ENCODE results near the gene GLI2.

- TF ChIP-seq, protein P1, sequence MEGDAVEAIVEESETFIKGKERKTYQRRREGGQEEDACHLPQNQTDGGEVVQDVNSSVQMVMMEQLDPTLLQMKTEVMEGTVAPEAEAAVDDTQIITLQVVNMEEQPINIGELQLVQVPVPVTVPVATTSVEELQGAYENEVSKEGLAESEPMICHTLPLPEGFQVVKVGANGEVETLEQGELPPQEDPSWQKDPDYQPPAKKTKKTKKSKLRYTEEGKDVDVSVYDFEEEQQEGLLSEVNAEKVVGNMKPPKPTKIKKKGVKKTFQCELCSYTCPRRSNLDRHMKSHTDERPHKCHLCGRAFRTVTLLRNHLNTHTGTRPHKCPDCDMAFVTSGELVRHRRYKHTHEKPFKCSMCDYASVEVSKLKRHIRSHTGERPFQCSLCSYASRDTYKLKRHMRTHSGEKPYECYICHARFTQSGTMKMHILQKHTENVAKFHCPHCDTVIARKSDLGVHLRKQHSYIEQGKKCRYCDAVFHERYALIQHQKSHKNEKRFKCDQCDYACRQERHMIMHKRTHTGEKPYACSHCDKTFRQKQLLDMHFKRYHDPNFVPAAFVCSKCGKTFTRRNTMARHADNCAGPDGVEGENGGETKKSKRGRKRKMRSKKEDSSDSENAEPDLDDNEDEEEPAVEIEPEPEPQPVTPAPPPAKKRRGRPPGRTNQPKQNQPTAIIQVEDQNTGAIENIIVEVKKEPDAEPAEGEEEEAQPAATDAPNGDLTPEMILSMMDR (IDR thresholded peaks at IDR 0.05), result no peak
- TF ChIP-seq EP300 (IDR thresholded peaks at IDR 0.05) (no peak), POLR2AphosphoS5 (IDR thresholded peaks at IDR 0.05) (no peak)
Observed at GRCh38 chr2:120737340-120738101, 1.9 kb downstream of the GLI2 start.

Data from upper lobe of left lung (tissue), 4 donors.